ENCODE results near the gene POLE4. TPM values are rescaled to one million over a fixed set of nuclear protein-coding genes. Genes with fewer than 3 reads are reported as not detected.

POLE4 gene
- polyA plus RNA-seq, 1 of the 3 experiments (the other 2 are of a cell fraction): 42.1 TPM

DNA sequence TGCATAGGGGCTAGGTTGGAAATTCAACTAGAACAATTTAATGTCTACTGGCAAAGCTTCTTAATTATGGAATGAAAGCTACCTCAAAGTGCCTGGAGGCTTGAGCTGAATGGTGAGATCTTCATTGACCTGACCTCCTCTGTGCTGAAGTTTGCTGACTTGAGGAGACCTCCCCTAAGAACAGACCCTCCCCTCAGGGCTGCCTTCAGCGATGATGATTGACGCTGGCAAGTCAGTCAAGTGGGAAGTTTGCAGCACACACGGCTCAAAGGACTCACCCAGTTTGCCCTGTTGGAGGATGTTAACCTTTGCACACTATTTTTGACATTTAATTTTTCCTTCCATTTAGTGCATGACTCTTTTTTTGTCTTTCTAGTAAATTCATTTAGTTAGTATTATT lies 17.2 kb upstream of the POLE4 start:
- Histone ChIP-seq H4K20me1 (ENCODE audit: insufficient read depth) (no peaks in the 10 kb centered on the region), H3K27me3 (ENCODE audit: insufficient read depth) (no peaks in the 10 kb centered on the region), H2AFZ (ENCODE audit: low read depth) (no peak overlapping the region), H3F3A (replicated peaks; ENCODE audit: insufficient read depth) (no peaks in the 10 kb centered on the region), H3K4me3 (ENCODE audit: low read depth in 2 of 2, low read length in 1 of 2) (no peak overlapping the region), H3K4me1 (ENCODE audit: control insufficient read depth in 1 of 2, insufficient read depth in 2 of 2, low read depth in 1 of 2, low read length in 1 of 2) (no peaks in the 10 kb centered on the region), H3K9me3 (no peaks in the 10 kb centered on the region), H3K4me2 (no peak overlapping the region), H3K27ac (ENCODE audit: low read depth in 2 of 2, low read length in 1 of 2) (no peak overlapping the region), H3K36me3 (replicated peaks in 1 of 2; ENCODE audit: control insufficient read depth in 1 of 2, insufficient read depth in 2 of 2, low read length in 1 of 2) (no peaks in the 10 kb centered on the region), H3K9me2 (no peaks in the 10 kb centered on the region), H3K79me2 (ENCODE audit: insufficient read depth) (no peaks in the 10 kb centered on the region), H3K9ac (no peak overlapping the region)
- CTCF ChIA-PET: no interaction called here
- DNase-seq: no peak
- WGBS (ENCODE audit: low lambda C conversion rate): 92% methylated on average over 1 of the region's 3 CpGs
- POLR2A ChIA-PET: no interaction called here
- TF ChIP-seq FOSL2 (IDR thresholded peaks at IDR 0.05; ENCODE audit: borderline replicate concordance, low read depth) (no peak), JUND (IDR thresholded peaks at IDR 0.05) (no peak), RCOR1 (IDR thresholded peaks at IDR 0.05; ENCODE audit: low read length) (no peak), TEAD4 (IDR thresholded peaks at IDR 0.05; ENCODE audit: borderline replicate concordance, insufficient read depth) (no peak), TAF1 (IDR thresholded peaks at IDR 0.05; ENCODE audit: borderline replicate concordance, low read depth, low read length) (no peak), GABPA (IDR thresholded peaks at IDR 0.05; ENCODE audit: low read depth) (no peak), REST (IDR thresholded peaks at IDR 0.05; ENCODE audit: low read depth, low read length) (no peak)

DNA sequence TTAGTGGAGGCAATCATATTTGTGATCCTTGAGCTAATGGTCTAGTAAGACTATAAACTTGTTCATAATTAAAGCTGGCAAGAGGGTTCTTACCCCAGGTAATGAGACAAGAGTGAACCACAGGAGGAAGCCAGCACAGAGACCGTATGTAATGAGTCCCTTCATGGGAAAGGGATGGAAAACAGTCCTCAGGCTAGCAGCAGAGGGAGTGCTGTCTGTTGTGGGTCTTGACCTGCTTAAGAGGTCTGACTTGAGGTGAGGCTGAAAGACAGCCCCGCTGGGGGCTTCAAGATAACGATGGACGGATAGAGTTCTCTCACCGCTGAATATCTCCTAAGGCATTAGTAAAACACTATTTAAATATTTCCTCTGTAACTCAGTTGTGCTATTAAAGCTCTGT lies 16.2 kb upstream of the POLE4 start:
- H3K36me3 ChIP-seq (replicated peaks in 1 of 2; ENCODE audit: control insufficient read depth in 1 of 2, insufficient read depth in 2 of 2, low read length in 1 of 2): no peaks in the 10 kb centered on the region
- no peak overlapping the region for H2AFZ ChIP-seq (ENCODE audit: low read depth)
- H3K79me2 ChIP-seq (ENCODE audit: insufficient read depth): no peaks in the 10 kb centered on the region
- no peaks in the 10 kb centered on the region for H3K9me3 ChIP-seq
- CTCF ChIA-PET: interaction anchor here (1.1 kb wide), 1 partner anchor 23 kb away, joined by 4 read pairs; no protein-coding TSS in a partner anchor
- H3F3A ChIP-seq (replicated peaks; ENCODE audit: insufficient read depth): no peaks in the 10 kb centered on the region
- no peaks in the 10 kb centered on the region for H3K27me3 ChIP-seq (ENCODE audit: insufficient read depth)
- TF ChIP-seq RAD21 (IDR thresholded peaks at IDR 0.05; ENCODE audit: low read length) (no peak), RCOR1 (IDR thresholded peaks at IDR 0.05; ENCODE audit: low read length) (no peak), POLR2AphosphoS5 (IDR thresholded peaks at IDR 0.05; ENCODE audit: low read depth, low read length) (no peak), NFIC (IDR thresholded peaks at IDR 0.05; ENCODE audit: borderline replicate concordance) (no peak), USF2 (IDR thresholded peaks at IDR 0.05; ENCODE audit: borderline replicate concordance, low read depth, low read length) (no peak), ELF1 (IDR thresholded peaks at IDR 0.05) (no peak), RXRA (IDR thresholded peaks at IDR 0.05; ENCODE audit: borderline replicate concordance, low read depth) (no peak), USF1 (IDR thresholded peaks at IDR 0.05; ENCODE audit: borderline replicate concordance, low read depth) (no peak), MXI1 (IDR thresholded peaks at IDR 0.05; ENCODE audit: low read depth, low read length) (no peak), EZH2phosphoT487 (IDR thresholded peaks at IDR 0.05; ENCODE audit: borderline replicate concordance, low read depth) (no peak), SIN3A (IDR thresholded peaks at IDR 0.05; ENCODE audit: borderline replicate concordance, low read depth, low read length) (no peak)
- TF ChIP-seq, protein P1, sequence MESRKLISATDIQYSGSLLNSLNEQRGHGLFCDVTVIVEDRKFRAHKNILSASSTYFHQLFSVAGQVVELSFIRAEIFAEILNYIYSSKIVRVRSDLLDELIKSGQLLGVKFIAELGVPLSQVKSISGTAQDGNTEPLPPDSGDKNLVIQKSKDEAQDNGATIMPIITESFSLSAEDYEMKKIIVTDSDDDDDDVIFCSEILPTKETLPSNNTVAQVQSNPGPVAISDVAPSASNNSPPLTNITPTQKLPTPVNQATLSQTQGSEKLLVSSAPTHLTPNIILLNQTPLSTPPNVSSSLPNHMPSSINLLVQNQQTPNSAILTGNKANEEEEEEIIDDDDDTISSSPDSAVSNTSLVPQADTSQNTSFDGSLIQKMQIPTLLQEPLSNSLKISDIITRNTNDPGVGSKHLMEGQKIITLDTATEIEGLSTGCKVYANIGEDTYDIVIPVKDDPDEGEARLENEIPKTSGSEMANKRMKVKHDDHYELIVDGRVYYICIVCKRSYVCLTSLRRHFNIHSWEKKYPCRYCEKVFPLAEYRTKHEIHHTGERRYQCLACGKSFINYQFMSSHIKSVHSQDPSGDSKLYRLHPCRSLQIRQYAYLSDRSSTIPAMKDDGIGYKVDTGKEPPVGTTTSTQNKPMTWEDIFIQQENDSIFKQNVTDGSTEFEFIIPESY (IDR thresholded peaks at IDR 0.05; ENCODE audit: borderline replicate concordance, low read depth): no peak
- DNase-seq: no peak
- H3K9me2 ChIP-seq: no peaks in the 10 kb centered on the region
- 69% methylated on average over 5 of the region's 5 CpGs for WGBS (ENCODE audit: low lambda C conversion rate)
- H3K27ac ChIP-seq (ENCODE audit: low read depth in 2 of 2, low read length in 1 of 2): no peak overlapping the region
- no peak overlapping the region for H3K4me2 ChIP-seq
- H3K9ac ChIP-seq: no peak overlapping the region
- no peaks in the 10 kb centered on the region for H4K20me1 ChIP-seq (ENCODE audit: insufficient read depth)
- POLR2A ChIA-PET: no interaction called here
- H3K4me1 ChIP-seq (ENCODE audit: control insufficient read depth in 1 of 2, insufficient read depth in 2 of 2, low read depth in 1 of 2, low read length in 1 of 2): no peaks in the 10 kb centered on the region
- no peak overlapping the region for H3K4me3 ChIP-seq (ENCODE audit: low read depth in 2 of 2, low read length in 1 of 2)
